ENCODE measurements around the gene BDH1. TPM values are rescaled to one million over a fixed set of nuclear protein-coding genes. Genes with fewer than 3 reads are reported as not detected.

The BDH1 gene
- total RNA-seq, 1 experiment from 2014 or later = 38.6 TPM

DNA sequence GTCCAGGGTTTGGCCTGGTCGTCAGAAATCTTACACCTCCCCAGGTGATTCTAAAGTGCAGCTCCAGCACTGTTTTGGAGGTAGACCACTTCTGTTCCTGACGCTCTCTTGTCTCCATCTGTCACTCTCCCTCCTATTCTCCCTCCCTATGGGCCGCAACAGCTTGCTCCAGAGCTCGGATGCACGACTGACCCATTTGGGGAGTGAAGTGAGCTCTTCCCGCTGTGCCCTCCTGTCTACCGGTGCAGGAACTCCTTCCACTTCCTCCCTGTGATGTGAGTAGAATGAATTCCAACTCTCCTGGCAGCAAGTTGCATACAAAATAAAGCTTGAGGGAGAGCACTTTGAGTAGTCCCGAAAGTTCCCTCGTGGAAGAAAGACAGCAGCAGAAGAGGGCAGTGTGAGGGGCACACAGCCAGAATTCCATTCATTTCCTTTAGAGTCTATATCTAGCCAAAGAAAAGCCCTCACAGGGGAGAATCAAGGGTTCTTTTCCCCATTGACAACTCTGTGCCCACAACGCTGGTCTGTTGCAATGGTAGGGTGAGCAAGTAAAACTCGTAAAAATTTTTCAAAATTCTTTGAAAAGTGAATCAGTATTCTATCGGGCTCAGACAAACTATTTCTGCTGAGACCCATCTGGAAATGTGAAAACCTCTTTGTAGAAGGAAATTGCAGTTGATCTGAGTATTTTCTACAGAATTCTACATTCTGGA lies 39.9 kb upstream of the BDH1 start:
- CTCF ChIA-PET = no interaction called here
- intact Hi-C loops (cut with micrococcal nuclease) = no loop called here
- no peaks in the 10 kb centered on the region for H3K9me3 Mint-ChIP-seq (ENCODE audit: unreplicated experiment)
- H3K4me1 Mint-ChIP-seq (ENCODE audit: insufficient read depth, unreplicated experiment) = no peaks in the 10 kb centered on the region
- BruUV-seq (replicated peaks) = no TSS peak
- no peaks in the 10 kb centered on the region for H3K36me3 Mint-ChIP-seq (ENCODE audit: insufficient read depth, unreplicated experiment)
- peaks cover 10% of the 10 kb centered on the region for H3K27me3 Mint-ChIP-seq (ENCODE audit: insufficient read depth, unreplicated experiment)
- H3K27ac Mint-ChIP-seq (ENCODE audit: low read depth, unreplicated experiment) = no peak overlapping the region
- POLR2A ChIA-PET = no interaction called here
- no peak overlapping the region for H3K4me3 Mint-ChIP-seq (ENCODE audit: unreplicated experiment)
- TF ChIP-seq, protein P1, sequence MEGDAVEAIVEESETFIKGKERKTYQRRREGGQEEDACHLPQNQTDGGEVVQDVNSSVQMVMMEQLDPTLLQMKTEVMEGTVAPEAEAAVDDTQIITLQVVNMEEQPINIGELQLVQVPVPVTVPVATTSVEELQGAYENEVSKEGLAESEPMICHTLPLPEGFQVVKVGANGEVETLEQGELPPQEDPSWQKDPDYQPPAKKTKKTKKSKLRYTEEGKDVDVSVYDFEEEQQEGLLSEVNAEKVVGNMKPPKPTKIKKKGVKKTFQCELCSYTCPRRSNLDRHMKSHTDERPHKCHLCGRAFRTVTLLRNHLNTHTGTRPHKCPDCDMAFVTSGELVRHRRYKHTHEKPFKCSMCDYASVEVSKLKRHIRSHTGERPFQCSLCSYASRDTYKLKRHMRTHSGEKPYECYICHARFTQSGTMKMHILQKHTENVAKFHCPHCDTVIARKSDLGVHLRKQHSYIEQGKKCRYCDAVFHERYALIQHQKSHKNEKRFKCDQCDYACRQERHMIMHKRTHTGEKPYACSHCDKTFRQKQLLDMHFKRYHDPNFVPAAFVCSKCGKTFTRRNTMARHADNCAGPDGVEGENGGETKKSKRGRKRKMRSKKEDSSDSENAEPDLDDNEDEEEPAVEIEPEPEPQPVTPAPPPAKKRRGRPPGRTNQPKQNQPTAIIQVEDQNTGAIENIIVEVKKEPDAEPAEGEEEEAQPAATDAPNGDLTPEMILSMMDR (IDR thresholded peaks at IDR 0.05; ENCODE audit: unreplicated experiment) = no peak
- no peak for DNase-seq (ENCODE audit: unreplicated experiment)

DNA sequence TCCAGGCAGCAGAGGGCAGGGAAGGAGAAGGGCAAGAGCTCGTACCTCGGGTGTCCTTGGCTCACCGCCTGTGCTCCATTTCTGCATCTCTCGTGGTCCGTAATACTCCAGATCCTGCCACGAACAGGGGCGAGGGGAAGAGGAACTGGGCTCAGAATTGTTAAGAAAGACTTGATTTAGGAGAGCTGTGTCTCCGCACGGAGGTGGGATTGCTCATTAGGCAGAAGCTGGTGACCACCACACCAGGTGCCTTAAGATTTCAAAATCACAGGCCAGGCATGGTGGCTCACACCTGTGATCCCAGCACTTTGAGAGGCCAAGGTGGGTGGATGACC lies 37.2 kb upstream of the BDH1 start:
- no peak for DNase-seq (ENCODE audit: unreplicated experiment)
- Mint-ChIP-seq H3K27ac (ENCODE audit: low read depth, unreplicated experiment) (no peak overlapping the region), H3K27me3 (ENCODE audit: insufficient read depth, unreplicated experiment) (peaks cover 10% of the 10 kb centered on the region), H3K36me3 (ENCODE audit: insufficient read depth, unreplicated experiment) (no peaks in the 10 kb centered on the region), H3K4me3 (ENCODE audit: unreplicated experiment) (no peak overlapping the region), H3K9me3 (ENCODE audit: unreplicated experiment) (no peaks in the 10 kb centered on the region), H3K4me1 (ENCODE audit: insufficient read depth, unreplicated experiment) (no peaks in the 10 kb centered on the region)
- TF ChIP-seq, protein P1 (IDR thresholded peaks at IDR 0.05; ENCODE audit: unreplicated experiment) = no peak
- intact Hi-C loops (cut with micrococcal nuclease) = no loop called here
- ChIA-PET POLR2A (interaction anchor here (0.7 to 1.1 kb wide), 2 partner anchors 11 to 68 kb away, joined by 3 read pairs; no protein-coding TSS in a partner anchor), CTCF (interaction anchor here (0.6 to 0.7 kb wide), 2 partner anchors 25 to 55 kb away, joined by 3 to 4 read pairs; no protein-coding TSS in a partner anchor)
- no TSS peak for BruUV-seq (replicated peaks)

DNA sequence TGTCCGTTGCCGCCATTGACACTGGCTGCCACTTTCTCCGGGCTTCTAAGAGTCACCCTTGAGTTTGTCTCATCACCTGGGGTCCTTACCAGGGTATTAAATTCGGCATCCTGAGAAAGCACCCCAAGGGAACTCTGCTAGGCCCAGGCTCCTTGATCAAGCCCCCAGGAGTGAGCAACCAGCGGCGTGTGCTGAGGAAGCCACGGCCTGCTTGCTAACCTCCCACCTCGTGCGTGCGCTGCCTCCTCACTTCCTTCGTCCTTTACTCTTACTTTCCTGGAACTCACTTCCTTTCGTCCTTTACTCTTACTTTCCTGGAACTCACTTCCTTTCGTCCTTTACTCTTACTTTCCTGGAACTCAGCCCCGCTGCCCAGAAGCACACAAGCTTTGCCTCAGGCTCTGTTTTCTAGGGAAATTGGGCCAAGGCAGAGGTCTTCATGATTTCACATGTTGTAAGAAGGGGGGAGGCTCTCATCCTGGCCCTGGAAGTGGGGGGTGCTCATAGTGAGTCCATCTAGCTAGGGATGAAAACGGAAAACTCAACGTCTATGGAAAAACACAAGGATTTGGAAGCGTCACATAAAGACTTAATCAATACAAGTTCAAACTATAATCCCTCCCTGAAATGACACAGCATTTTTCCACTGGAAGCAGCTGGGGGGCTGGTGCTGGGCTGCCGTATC lies 36.7 kb upstream of the BDH1 start:
- Mint-ChIP-seq H3K27me3 (ENCODE audit: insufficient read depth, unreplicated experiment) (peaks cover 10% of the 10 kb centered on the region), H3K9me3 (ENCODE audit: unreplicated experiment) (no peaks in the 10 kb centered on the region), H3K4me1 (ENCODE audit: insufficient read depth, unreplicated experiment) (no peaks in the 10 kb centered on the region), H3K4me3 (ENCODE audit: unreplicated experiment) (no peak overlapping the region), H3K27ac (ENCODE audit: low read depth, unreplicated experiment) (no peak overlapping the region), H3K36me3 (ENCODE audit: insufficient read depth, unreplicated experiment) (no peaks in the 10 kb centered on the region)
- POLR2A ChIA-PET = interaction anchor here (1.1 kb wide), 1 partner anchor 12 kb away, joined by 3 read pairs; no protein-coding TSS in a partner anchor
- CTCF ChIA-PET = interaction anchor here (0.7 kb wide), 1 partner anchor 24 kb away, joined by 4 read pairs; no protein-coding TSS in a partner anchor
- intact Hi-C loops (cut with micrococcal nuclease) = no loop called here
- no TSS peak for BruUV-seq (replicated peaks)
- TF ChIP-seq, protein P1 (IDR thresholded peaks at IDR 0.05; ENCODE audit: unreplicated experiment) = no peak
- DNase-seq (ENCODE audit: unreplicated experiment) = no peak

DNA sequence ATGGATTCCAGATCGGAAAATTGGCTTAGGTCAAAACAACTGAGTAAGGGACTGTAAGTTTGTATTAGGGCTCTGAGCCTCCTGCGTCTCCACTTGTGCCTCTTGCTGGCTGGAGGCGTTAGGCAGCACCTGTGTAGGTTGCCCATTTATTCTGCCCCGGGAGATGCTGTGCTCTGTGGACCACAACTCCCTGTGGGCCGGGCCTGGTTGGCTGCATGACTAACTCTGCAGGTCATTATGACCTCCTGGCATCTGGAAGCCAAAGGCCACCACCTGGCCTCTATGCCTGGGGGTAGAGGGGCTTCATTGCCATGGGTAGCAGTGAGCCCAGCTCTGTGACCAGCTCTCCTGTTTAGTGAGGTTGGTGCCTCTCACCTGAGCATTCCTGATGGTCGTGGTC lies 36.0 kb upstream of the BDH1 start:
- intact Hi-C loops (cut with micrococcal nuclease) = no loop called here
- BruUV-seq (replicated peaks) = no TSS peak
- Mint-ChIP-seq H3K27ac (ENCODE audit: low read depth, unreplicated experiment) (no peak overlapping the region), H3K27me3 (ENCODE audit: insufficient read depth, unreplicated experiment) (peaks cover 10% of the 10 kb centered on the region), H3K9me3 (ENCODE audit: unreplicated experiment) (no peaks in the 10 kb centered on the region), H3K4me3 (ENCODE audit: unreplicated experiment) (no peak overlapping the region), H3K36me3 (ENCODE audit: insufficient read depth, unreplicated experiment) (no peaks in the 10 kb centered on the region), H3K4me1 (ENCODE audit: insufficient read depth, unreplicated experiment) (no peaks in the 10 kb centered on the region)
- ChIA-PET CTCF (no interaction called here), POLR2A (no interaction called here)
- TF ChIP-seq, protein P1 (IDR thresholded peaks at IDR 0.05; ENCODE audit: unreplicated experiment) = no peak
- DNase-seq (ENCODE audit: unreplicated experiment) = no peak
